ENCODE results near the gene SORCS2.

The SORCS2 gene

DNA sequence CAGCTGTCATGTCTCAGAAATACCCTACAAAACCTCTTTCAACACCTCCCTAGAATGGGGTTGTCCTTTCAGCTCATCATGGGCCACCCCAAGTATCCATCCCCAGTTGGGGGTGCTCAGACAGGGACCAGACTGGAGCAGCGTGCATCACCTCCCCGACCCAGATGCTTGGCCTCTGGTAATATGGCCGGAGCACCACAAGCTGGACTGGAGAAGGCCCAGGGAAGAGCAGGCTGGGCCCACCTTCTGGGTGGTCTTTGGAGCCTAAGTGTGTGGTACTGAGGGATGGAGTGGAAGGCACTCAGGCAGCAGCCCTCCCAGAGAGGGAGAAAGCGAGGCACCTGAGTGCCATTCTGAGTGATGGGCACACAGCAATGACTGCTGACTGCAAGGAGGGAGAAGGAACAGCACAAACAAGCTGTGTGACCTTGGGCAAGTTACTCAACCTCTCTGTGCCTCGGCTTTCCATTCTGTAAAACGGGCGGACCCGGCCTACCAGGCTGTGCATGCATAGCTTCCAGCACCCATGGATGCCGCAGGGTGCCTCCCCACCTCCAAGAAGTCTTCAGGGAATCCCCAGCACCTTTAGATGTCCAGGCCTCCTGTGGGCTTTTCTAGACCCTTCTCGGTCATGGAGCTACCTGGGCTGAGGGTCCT lies 519.1 kb downstream of the SORCS2 start:
- DNase-seq (ENCODE audit: low spot score), result no peak

DNA sequence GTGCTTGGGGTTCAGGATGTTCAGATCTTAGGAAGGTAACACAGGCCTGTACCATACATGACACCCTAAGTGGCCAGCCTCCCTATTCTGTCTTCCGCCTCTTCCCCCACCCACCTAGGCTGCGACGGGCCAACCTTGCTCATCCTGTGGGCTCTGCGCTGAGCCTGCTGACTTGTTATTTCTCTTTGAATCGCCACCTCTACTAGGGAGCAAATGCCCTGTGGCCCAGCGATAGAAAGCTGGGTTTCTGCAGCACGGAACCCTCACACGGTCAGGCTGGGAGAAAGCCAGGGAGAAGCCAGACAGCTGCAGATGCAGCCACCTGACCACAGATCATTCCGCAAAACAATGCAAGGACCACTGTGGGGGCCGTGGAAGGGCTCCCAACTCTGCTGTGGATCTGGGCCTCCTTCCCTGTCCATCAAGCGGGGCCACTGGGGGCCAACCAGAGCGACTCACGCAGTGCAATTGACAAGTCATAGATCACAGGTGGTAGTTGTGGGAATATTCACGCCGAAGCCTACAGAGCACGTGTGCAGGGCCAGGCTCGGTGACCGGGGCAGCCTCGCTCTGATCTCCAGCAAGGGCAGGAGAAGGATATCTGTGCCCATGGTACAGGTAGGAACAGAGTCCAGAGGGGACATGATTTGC lies 519.8 kb downstream of the SORCS2 start:
- DNase-seq (ENCODE audit: low spot score), result no peak

DNA sequence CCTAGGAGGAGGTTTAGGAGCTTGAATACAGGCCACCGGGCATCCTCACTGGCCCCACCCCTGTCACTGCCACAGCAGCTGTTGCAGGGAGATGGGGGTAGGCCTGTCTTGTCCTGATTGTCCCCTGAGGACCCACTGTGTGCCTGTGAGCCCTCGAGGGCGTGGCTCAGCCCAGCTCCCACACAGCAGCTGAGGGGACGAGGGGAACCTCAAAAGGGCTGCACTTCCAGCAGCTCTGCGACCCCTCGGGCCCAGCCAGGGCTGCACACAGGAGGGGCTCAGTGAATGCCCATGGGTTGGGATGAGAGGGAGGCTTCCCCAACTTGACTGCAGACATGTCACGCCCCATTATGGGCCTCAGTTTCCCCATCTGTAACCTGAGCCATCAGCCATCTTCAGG lies 521.4 kb downstream of the SORCS2 start:
- no peak for DNase-seq (ENCODE audit: low spot score)

DNA sequence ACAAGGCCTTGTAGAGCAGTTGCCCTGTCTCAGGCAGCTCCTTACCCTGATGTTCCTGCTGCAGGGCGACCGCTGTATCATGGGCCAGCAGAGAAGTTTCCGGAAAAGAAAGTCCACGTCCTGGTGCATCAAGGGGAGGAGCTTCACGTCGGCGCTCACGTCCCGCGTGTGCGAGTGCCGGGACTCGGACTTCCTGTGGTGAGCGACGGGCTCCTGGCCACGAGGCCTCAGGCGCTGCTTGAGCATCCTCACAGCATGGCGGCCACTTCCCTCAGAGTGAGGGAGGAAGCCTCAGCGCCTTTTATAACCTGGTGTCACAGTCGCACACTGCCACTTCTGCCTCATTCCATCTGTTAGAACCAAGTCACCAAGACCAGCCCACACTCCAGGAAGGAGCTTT lies 521.8 kb downstream of the SORCS2 start:
- DNase-seq (ENCODE audit: low spot score), result no peak

DNA sequence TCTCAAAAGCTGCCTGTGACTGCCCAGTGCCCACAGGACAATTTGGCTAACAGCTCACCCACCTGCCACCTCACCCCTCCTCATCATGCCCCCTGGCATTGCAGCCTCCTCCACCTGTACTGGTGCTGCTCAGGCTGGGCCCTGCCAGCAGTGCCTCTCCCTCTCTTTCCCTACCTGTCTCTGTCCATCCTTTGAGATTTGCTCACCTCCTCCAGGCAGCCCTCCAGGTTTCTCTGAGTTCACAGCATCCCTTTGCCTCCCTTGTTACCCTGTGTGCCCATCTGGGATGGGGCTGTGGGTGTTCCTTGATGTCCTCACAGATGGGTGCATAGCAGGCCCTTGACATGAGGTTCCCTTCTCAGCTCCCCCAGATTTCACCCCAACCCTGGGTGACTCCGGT lies 522.4 kb downstream of the SORCS2 start:
- DNase-seq (ENCODE audit: low spot score), result no peak

DNA sequence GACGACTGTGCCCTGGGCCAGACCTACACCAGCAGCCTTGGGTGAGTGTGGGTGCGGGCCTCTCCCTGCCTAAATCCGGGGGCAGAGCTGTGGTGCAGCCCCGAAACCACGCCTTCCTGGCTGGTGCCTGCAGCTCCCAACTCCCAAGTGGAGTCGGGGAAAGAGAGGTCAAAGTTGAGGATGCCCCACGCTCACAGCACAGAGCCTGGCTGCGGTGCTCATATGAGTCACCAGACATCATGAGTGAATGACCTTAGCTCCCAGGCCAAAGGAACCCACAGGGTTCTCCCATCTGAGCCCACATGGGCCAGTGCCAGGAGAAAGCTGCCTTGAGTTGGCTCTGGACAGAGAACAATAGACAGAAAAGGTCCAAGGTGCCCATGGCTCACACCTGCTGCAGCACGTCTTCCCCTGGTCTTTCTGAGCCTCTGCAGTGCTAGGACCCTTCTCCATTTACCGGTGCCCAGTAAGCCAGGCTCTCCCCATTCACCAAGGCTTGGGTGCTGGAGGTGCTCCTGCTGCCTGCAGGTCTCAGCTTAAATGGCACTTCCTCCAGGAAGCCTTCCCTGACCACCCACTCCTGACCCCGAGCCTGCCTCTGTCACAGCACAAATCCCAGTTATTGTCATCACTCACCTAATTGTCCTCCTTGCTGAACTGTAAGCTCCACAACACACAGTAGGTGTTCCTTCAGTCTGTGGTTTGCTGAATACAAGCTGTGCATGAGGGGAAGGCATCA lies 523.1 kb downstream of the SORCS2 start:
- no peak for DNase-seq (ENCODE audit: low spot score)

DNA sequence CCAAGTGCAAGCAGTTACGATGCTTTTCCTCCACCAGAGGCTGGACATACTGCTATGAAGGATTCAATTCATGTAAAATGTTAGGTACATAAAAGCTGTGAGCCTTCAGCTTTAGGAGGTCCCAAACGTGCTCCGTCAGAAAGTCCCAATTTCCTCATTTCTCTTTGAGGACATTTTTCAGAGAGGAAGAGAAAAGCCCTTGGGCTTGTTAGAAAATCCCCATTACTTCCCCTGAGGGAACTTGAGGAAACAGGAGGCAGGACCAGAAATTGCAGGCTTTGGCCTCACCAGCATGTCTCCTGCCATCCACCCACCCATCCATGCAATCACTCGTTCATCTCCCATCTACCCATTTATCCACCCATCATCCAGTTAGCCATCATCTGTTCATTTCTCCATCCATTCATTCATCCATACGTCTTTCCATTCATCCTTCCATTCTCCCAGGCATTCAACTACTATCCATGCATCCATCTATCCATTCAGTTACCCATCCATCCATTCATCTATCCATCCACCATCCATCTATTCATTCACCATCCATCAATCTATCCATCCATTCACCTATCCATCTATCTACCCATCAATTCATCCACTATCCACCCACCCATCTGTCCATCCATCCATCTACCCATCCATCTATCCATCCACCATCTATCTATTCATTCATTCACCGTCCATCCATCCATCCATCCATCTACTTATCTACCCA lies 523.8 kb downstream of the SORCS2 start:
- DNase-seq (ENCODE audit: low spot score), result no peak

DNA sequence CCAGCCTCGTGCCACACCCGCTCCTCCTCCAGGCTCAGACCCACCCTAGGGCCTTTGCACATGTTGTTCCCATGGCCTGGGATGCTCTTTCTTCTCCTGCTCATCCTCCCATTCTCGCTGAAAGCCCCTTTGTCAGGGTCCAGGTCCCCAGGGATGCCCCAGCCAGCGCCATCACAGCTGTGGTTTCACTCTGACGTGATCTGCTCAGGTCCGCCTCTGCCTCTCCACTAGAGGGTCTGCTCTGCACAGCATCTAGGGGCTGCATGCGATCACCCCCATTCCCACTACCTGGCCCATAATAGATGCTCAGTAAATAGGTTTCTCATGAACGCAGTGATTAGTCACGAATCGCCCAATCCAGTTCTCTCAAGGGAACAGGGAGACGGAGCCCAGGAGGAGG lies 524.8 kb downstream of the SORCS2 start:
- DNase-seq (ENCODE audit: low spot score), result no peak

DNA sequence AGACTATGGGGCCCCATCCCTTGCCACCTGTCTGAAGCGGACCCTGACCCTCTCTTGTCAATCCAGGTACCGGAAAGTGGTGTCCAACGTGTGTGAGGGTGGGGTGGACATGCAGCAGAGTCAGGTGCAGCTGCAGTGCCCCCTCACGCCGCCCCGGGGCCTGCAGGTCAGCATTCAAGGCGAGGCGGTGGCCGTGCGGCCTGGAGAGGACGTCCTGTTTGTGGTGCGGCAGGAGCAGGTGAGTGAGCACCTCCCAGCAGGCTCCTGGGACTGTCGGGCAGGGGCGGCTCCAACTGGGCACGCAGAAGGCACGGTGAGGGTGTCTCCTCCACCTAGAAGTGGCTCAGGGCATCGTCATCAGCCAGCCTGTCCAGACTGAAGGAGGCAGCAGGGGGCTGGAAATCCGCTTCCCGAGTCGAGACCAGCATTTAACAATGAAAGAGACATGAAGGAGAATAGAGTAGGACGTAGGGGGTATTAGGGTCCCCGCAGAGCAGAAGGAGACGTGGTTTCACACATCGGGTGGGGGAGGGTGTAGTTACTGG lies 525.7 kb downstream of the SORCS2 start:
- no peak for DNase-seq (ENCODE audit: low spot score)

DNA sequence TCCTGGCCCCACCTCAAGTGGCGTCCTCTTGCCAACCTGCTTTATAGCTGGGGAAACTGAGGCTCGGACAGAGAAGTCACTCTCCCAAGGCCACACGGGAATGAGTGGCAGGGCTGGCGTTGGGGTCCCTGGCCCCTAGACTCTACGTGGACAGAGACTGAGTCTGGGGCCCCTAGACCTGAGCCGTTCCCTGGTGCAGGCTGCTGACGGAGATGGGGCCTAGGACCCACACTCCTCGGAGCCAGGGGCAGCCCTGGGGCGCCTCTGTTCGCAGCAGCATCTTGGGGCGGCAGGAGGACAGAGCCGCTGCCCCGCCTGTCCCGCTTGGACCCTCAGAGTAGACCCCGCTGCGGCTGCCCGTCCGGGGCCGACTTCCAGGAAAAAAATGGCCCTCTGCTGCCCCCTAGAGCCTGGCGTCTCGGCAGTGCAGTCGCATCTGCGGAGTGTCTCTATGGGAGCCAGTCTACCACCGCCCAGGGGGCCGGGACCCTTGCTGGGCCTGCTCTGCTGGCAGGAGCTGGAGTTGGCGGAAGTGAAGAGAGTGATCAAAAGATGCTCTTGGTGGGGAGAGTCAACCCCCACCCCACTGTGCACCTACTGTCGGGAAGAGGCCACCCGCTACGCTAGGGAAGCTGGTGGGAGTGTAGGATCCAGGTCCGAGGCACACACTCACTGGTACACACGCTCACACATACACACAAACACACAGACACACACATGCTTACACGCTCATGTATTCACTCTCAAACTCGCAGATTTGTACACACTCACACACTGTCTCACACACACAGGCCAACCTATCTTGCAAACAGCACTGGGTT lies 527.2 kb downstream of the SORCS2 start:
- peak; percentile 96 for DNase-seq (ENCODE audit: low spot score)

DNA sequence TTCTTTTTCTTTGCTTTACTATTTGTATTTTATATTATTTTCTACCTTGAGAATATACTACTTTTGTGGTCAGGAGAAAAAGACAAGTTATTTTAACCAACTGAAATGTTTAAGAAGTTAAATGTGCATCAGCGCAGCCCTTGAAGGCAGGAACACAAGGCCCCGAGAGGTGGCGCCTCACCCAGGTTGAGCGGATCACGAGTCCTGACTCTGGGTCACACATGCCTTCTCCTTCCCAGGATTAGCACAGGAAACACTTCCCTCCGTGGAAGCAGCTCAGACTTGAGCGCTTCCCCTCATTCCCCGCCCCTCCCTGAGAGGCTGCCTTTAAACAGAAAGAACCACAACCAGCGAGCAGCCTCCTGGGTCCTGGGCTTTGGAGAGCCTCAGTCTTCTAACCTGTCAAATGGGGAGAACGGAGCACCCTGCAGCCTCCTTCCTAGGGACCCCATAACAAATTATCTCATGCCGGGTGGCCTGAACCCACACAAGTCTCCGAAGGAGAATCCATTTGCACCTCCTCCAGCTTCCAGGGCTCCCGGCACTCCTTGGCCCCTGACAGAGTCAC lies 529.7 kb downstream of the SORCS2 start:
- DNase-seq (ENCODE audit: low spot score), result no peak

DNA sequence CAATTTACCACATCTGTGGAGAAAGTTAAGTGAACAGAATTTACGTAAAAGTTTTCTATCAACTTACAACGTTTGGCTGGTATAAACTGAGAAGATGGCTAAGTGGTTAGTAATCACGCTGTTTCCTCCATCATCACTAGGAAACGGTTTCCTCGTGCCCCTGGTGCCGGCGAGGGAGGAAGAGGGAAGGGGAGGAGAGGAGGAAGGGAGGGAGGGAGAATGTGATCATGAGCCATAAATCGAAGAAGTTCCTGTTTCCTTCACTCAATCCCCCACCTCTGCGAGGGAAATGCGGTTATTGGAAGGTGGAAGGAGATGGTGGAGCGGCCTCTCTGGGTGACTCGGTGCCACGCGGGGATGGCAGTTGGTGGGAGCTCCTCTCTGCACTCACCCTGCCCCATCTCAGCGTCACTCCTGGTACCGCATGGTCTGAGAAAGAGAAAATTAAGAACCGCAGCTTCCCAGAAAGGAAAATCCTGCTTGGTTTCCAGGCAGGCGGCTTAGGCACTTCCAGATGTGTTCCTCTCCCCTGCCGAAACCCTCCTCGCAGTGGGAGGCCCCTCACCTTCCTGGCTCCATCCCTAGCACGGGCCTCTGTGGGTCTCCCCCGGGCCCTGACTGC lies 530.5 kb downstream of the SORCS2 start:
- no peak for DNase-seq (ENCODE audit: low spot score)

DNA sequence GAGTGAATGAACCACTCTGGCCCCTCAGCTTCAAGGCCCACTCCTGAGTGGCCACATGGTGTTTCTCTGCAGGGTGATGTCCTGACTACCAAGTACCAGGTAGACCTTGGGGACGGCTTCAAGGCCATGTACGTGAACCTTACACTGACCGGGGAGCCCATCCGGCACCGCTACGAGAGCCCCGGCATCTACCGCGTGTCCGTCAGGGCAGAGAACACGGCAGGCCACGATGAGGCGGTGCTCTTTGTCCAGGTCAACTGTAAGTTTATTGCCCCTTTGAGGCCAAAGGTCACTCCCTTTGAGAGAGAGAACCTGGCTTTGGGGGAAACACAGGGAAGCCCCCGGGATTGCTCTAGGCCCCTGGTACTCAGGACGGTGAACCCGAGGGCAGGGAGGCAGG lies 531.3 kb downstream of the SORCS2 start:
- DNase-seq (ENCODE audit: low spot score), result no peak

DNA sequence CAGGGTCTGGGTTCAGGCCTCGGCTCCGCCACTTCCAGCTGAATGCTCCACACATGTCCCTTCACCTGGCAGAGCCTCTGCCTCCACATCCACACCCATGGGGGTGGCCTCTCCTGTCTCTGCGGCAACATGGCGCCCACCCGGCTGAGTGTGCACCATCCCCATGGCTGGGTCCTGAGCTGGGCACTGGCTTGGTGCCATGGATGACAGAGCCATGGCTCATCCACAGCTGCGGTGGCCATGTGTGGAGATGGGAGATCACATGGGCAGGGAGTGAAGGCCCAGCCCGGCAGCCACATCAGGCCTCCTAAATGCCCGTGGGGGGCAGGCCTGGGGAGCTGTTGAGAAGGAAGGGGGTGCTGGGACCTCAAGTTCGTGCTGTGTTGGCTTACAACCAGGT lies 533.6 kb downstream of the SORCS2 start:
- no peak for DNase-seq (ENCODE audit: low spot score)

DNA sequence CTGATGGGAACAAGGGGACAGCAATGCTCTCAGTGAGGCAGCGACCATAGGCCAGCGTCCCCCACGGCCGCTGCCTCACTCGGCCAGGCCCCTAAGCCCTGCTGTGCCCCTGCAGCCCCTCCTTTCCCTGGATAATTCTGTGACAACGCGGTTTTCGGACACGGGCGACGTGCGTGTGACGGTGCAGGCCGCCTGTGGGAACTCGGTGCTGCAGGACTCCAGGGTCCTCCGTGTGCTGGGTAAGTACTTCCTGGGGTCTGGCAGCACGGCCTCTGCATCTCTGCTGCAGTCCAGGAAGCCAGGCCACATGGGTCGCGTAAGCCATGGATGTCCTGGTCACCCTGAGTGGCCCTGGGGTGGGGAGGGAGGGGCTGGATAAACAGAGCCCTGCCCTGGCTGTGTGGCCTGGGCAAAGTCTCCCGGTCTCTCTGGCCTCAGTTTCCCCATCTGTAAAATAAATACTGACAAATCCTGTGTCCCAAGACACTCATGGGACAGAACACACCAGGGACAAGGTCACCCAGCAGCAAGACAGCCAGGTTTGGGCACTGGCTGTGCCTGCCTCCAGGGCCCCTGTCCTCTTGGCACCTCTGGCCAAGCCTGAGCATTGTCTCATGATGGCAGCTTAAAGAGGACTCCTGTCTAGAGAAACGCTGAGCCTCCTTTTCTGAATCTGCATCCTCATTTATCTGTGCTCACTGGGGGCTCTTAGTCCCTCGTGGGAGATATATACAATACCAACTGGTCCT lies 534.5 kb downstream of the SORCS2 start:
- DNase-seq (ENCODE audit: low spot score), result no peak

DNA sequence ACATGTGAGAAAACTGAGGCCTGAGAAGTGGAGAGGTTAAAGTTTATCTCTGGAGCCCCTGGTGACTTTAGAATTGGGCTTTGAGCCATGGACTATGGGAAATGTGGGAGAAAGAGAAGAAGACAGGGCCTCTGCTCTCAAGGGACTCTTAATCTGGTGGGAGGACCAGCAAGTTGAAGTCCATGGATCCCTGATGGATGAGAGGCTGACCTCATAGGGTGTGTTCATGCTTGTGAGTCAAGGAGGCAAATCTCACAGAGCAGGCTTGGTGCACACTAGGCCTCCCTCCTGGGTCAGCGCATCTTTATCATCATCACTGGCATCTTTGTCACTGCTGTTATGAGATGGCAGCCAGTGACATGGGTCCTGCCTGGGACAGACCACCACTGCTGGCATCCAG lies 535.4 kb downstream of the SORCS2 start:
- no peak for DNase-seq (ENCODE audit: low spot score)

DNA sequence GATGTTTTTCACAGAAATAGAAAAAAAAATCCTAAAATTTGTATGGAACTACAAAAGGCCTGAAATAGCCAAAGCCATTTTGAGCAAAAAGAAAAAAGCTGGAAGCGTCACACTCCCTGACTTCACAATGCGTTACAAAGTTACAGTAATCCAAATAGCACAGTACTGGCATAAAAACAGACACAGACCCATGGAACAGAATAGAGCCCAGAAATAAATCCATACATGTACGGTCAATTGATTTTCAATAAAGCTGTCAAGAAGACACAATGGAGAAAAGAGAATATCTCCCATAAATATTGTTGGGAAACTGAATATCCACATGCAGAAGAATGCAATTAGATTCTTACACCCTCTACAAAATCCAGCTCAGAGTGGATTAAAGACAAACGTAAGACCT lies 539.1 kb downstream of the SORCS2 start:
- no peak for DNase-seq (ENCODE audit: low spot score)

DNA sequence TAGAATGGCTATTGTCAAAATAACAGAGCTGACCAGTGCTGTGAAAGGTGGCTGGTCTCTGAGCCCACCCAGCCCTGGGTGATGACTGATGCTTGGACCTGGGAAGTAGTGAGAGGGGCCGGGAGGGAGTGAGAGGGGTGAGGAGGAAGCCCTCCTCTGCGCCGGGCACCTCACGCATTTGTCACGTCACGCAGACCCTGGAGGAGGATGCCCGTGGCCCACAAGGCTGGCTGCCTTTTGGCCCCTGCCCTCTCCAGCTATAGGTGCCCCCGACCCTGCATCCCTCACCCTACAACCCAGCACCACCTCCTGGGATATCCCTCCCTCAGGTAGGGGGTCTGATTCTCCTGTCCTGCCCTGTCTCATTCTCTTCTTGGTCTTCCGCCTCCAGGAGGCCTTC lies 539.9 kb downstream of the SORCS2 start:
- no peak for DNase-seq (ENCODE audit: low spot score)

DNA sequence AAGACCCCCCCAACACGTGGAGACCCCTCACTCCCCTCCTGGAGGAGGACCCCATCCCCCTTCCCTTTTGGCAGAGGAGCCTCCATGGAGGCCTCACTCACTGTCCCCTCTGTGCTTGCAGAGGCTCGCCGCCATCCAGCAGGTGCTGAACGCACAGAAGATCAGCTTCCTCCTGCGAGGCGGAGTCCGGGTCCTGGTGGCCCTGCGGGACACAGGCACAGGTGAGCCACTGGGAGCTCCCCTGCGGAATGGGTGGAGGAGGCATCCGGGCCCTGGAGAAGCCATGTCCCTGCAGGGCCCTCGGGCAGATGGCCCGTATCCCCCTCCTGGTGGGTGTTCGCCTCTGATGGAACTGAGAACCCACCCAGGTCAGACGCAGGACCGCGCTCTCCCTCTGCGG lies 540.9 kb downstream of the SORCS2 start:
- no peak for DNase-seq (ENCODE audit: low spot score)
